ENCODE measurements around the gene DLST.

DLST gene

GRCh38 chr14:74942608-74943007 is 60.9 kb downstream of the DLST start:
- no peak for DNase-seq

- no peak for DNase-seq
Observed at GRCh38 chr14:74945261-74945851, 63.6 kb downstream of the DLST start.

- DNase-seq = no peak
Observed at GRCh38 chr14:74945852-74946658, 64.3 kb downstream of the DLST start.

- DNase-seq = no peak
Observed at GRCh38 chr14:74946659-74947281, 65.1 kb downstream of the DLST start.

GRCh38 chr14:74947353-74948227 is 65.9 kb downstream of the DLST start:
- no peak for DNase-seq

GRCh38 chr14:74948228-74949175 is 66.8 kb downstream of the DLST start:
- DNase-seq = no peak

- no peak for DNase-seq
Observed at GRCh38 chr14:74949191-74949601, 67.5 kb downstream of the DLST start.

GRCh38 chr14:74949859-74950573 is 68.3 kb downstream of the DLST start:
- DNase-seq = no peak

- DNase-seq = no peak
Observed at GRCh38 chr14:74950795-74951442, 69.2 kb downstream of the DLST start.

- no peak for DNase-seq
Observed at GRCh38 chr14:74951443-74952179, 69.9 kb downstream of the DLST start.

- DNase-seq = no peak
Observed at GRCh38 chr14:74952180-74952665, 70.5 kb downstream of the DLST start.

GRCh38 chr14:74952697-74953484 is 71.2 kb downstream of the DLST start:
- DNase-seq = no peak

Data from NCI-H2081 treated with DMSO at 0.1 percent for 48 hours (cell line).